ENCODE data around the gene GNA12. TPM values are rescaled to one million over a fixed set of nuclear protein-coding genes. Genes with fewer than 3 reads are reported as not detected.

GNA12 gene
- total and polyA plus RNA-seq, 10 of the 15 experiments (the other 5 are each of a cell fraction or from before 2014, with no cell fraction given): 1.9 to 51.8 (median 12.6) TPM

- H3K9me3 ChIP-seq (replicated peaks; ENCODE audit: control insufficient read depth, insufficient read depth, low read length): no peaks in the 10 kb centered on the region
- no peak overlapping the region for H2AFZ ChIP-seq (ENCODE audit: control insufficient read depth, low read depth, low read length)
- ATAC-seq (no peak), DNase-seq (ENCODE audit: low read depth, low spot score) (no peak), FAIRE-seq (no peak)
- SMC1A ChIA-PET (ENCODE audit: uncharacterized antibody, unreplicated experiment): no interaction called here
- no peak overlapping the region for H3K9ac ChIP-seq (ENCODE audit: control insufficient read depth, insufficient read depth, low read length)
- H3K27me3 ChIP-seq (replicated peaks in 1 of 2; ENCODE audit: control insufficient read depth in 2 of 2, insufficient read depth in 2 of 2, low read length in 1 of 2): no peaks in the 10 kb centered on the region
- peaks cover 13% of the 10 kb centered on the region for H3K4me1 ChIP-seq (ENCODE audit: control insufficient read depth, insufficient read depth, low read length)
- in situ Hi-C loops (cut with MboI) (no loop called here), intact Hi-C loops (cut with micrococcal nuclease; ENCODE audit: unreplicated experiment) (no loop called here)
- 89% methylated on average over 4 of the region's 4 CpGs for WGBS (ENCODE audit: insufficient coverage, insufficient replicate concordance, low lambda C conversion rate, missing lambda C conversion rate)
- RAD21 ChIA-PET (ENCODE audit: unreplicated experiment): no interaction called here
- TF ChIP-seq STAT1 (conservative IDR thresholded peaks at IDR 0.05) (no peak), SIN3A (IDR thresholded peaks at IDR 0.05; ENCODE audit: low read depth, low read length) (no peak), TBL1XR1 (IDR thresholded peaks at IDR 0.05; ENCODE audit: low read depth, low read length) (no peak), FOS (IDR thresholded peaks at IDR 0.05; ENCODE audit: borderline replicate concordance, extremely low read depth, insufficient read length) (no peak), CBX5 (IDR thresholded peaks at IDR 0.05; ENCODE audit: low read depth) (no peak), MXI1 (IDR thresholded peaks at IDR 0.05; ENCODE audit: low read depth, low read length) (no peak), EZH2 (IDR thresholded peaks at IDR 0.05; ENCODE audit: borderline replicate concordance, control insufficient read depth, low read depth, low read length) (no peak), KDM1A (IDR thresholded peaks at IDR 0.05; ENCODE audit: borderline replicate concordance) (no peak), CUX1 (IDR thresholded peaks at IDR 0.05; ENCODE audit: insufficient replicate concordance, low read depth, low read length) (no peak), TARDBP (IDR thresholded peaks at IDR 0.05; ENCODE audit: borderline replicate concordance) (no peak), TCF3 (IDR thresholded peaks at IDR 0.05; ENCODE audit: borderline replicate concordance, insufficient read depth, low read depth, low read length) (no peak), ZNF622 (IDR thresholded peaks at IDR 0.05) (no peak)
- no peaks in the 10 kb centered on the region; the same call in 1 of the 2 replicates for H3K79me2 ChIP-seq (ENCODE audit: control insufficient read depth, insufficient read depth, low read length)
- BruUV-seq (replicated peaks): no TSS peak
- no peak overlapping the region for H3K4me2 ChIP-seq (ENCODE audit: control insufficient read depth, insufficient read depth)
- H3K36me3 ChIP-seq (ENCODE audit: control insufficient read depth in 2 of 2, insufficient read depth in 2 of 2, low read length in 1 of 2): no peaks in the 10 kb centered on the region; a peak in 1 of 4 replicates
- CTCF ChIA-PET: interaction anchor here (1.1 to 1.3 kb wide), 3 partner anchors 17 to 22 kb away, joined by 3 to 5 read pairs (median 3); no protein-coding TSS in a partner anchor
- no peak overlapping the region for H3K27ac ChIP-seq (ENCODE audit: control insufficient read depth, insufficient read depth)
- H4K20me1 ChIP-seq (ENCODE audit: control insufficient read depth, insufficient read depth): no peaks in the 10 kb centered on the region
- H3K4me3 ChIP-seq: no peak overlapping the region
- POLR2A ChIA-PET: interaction anchor here (0.6 to 1.2 kb wide), 2 partner anchors 48 to 93 kb away, joined by 4 to 5 read pairs; no protein-coding TSS in a partner anchor
Observed at GRCh38 chr7:2803755-2804154, 40.4 kb downstream of the GNA12 start.
